H9 (cell line): Measurements from ENCODE around the gene CDH13. TPM values are rescaled to one million over a fixed set of nuclear protein-coding genes. Genes with fewer than 3 reads are reported as not detected.
A peak's percentile ranks its signal among the peaks of the same experiment; 100 is the strongest.

Experiments
- DNase-seq: peaks from one replicate; pipeline ENCODE4 v3.0.0-alpha.2; 2017
- H2AFZ ChIP-seq: one replicate; pipeline ENCODE4 v1.6.1; 2013; ENCODE audit warnings: mild to moderate bottlenecking, low read length, control low read depth, moderate library complexity
- H2AK5ac ChIP-seq: 2 replicates; pipeline ENCODE4 v1.6.1; 2013; ENCODE audit warnings: low read length, control low read depth, mixed read lengths; ENCODE audit not compliant: insufficient read length
- H2BK120ac ChIP-seq: one replicate; pipeline ENCODE4 v1.6.1; 2013; ENCODE audit warnings: low read depth, mild to moderate bottlenecking, low read length, control low read depth, inconsistent platforms; ENCODE audit not compliant: poor library complexity, severe bottlenecking
- H2BK12ac ChIP-seq: 2 replicates; pipeline ENCODE4 v1.6.1; 2013; ENCODE audit warnings: low read length, control low read depth, mixed read lengths, low read depth; ENCODE audit not compliant: insufficient read length
- H2BK15ac ChIP-seq: 2 replicates; pipeline ENCODE4 v1.6.1; 2013; ENCODE audit warnings: low read depth, low read length, control low read depth
- H2BK20ac ChIP-seq: one replicate; pipeline ENCODE4 v1.6.1; 2013; ENCODE audit warnings: low read depth, mild to moderate bottlenecking, low read length, control low read depth, inconsistent platforms; ENCODE audit not compliant: poor library complexity, severe bottlenecking
- H2BK5ac ChIP-seq: 2 replicates; pipeline ENCODE4 v1.6.1; 2013; ENCODE audit warnings: low read length, control low read depth, mixed read lengths; ENCODE audit not compliant: insufficient read length
- H3K14ac ChIP-seq: 2 replicates; pipeline ENCODE4 v1.6.1; 2013; ENCODE audit warnings: low read length, control low read depth; ENCODE audit not compliant: insufficient read depth
- H3K18ac ChIP-seq: 2 replicates; pipeline ENCODE4 v1.6.1; 2013; ENCODE audit warnings: low read depth, mild to moderate bottlenecking, mixed read lengths, low read length, control low read depth; ENCODE audit not compliant: insufficient read length
- H3K23ac ChIP-seq: 2 replicates; pipeline ENCODE4 v1.6.1; 2013; ENCODE audit warnings: low read length, control low read depth, mixed read lengths, low read depth; ENCODE audit not compliant: insufficient read length
- H3K23me2 ChIP-seq: 2 replicates; pipeline ENCODE4 v1.6.1; 2013; ENCODE audit warnings: low read depth, mild to moderate bottlenecking, mixed read lengths, low read length, control low read depth; ENCODE audit not compliant: insufficient read length, poor library complexity, severe bottlenecking
- H3K27ac ChIP-seq: 2 replicates; pipeline ENCODE4 v1.5.1; 2013; ENCODE audit warnings: low read length, control low read depth, mixed read lengths, low read depth; ENCODE audit not compliant: insufficient read length
- H3K27me3 ChIP-seq: 2 replicates; pipeline ENCODE4 v1.6.1; 2013; ENCODE audit warnings: low read length, control low read depth, inconsistent platforms; ENCODE audit not compliant: insufficient read depth
- H3K4ac ChIP-seq: 2 replicates; pipeline ENCODE4 v1.6.1; 2013; ENCODE audit warnings: low read depth, mild to moderate bottlenecking, control low read depth, inconsistent platforms, low read length, moderate library complexity
- H3K4me1 ChIP-seq: 2 replicates; pipeline ENCODE4 v1.6.1; 2013; ENCODE audit warnings: low read length, control low read depth, inconsistent platforms; ENCODE audit not compliant: insufficient read depth
- H3K4me2 ChIP-seq: 2 replicates; pipeline ENCODE4 v1.6.1; 2013; ENCODE audit warnings: low read length, control low read depth, mixed read lengths; ENCODE audit not compliant: insufficient read length, insufficient read depth
- H3K56ac ChIP-seq: 2 replicates; pipeline ENCODE4 v1.6.1; 2013; ENCODE audit warnings: low read depth, mild to moderate bottlenecking, mixed read lengths, low read length, control low read depth; ENCODE audit not compliant: insufficient read length
- H3K79me1 ChIP-seq: 2 replicates; pipeline ENCODE4 v1.6.1; 2013; ENCODE audit warnings: low read depth, mild to moderate bottlenecking, moderate library complexity, low read length, control low read depth, inconsistent platforms; ENCODE audit not compliant: insufficient read depth, poor library complexity, severe bottlenecking
- H3K79me2 ChIP-seq: 2 replicates; pipeline ENCODE4 v1.6.1; 2013; ENCODE audit warnings: low read length, control low read depth, inconsistent platforms; ENCODE audit not compliant: insufficient read depth
- H3K9ac ChIP-seq: 2 replicates; pipeline ENCODE4 v1.6.1; 2013; ENCODE audit warnings: low read length, control low read depth, mixed read lengths; ENCODE audit not compliant: insufficient read length; ENCODE audit errors: extremely low read depth
- H3K9me3 ChIP-seq: one replicate; pipeline ENCODE4 v1.6.1; 2013; ENCODE audit warnings: low read depth, low read length, inconsistent platforms; ENCODE audit not compliant: control insufficient read depth
- H3T11ph ChIP-seq: one replicate; pipeline ENCODE4 v1.6.1; 2013; ENCODE audit warnings: mild to moderate bottlenecking, low read length, control low read depth, inconsistent platforms
- H4K20me1 ChIP-seq: one replicate; pipeline ENCODE4 v1.6.1; 2013; ENCODE audit not compliant: control insufficient read depth, insufficient read length, insufficient read depth
- H4K5ac ChIP-seq: 2 replicates; pipeline ENCODE4 v1.6.1; 2013; ENCODE audit warnings: low read depth, mild to moderate bottlenecking, mixed read lengths, low read length, control low read depth; ENCODE audit not compliant: insufficient read length
- H4K8ac ChIP-seq: replicated peaks from 2 replicates; pipeline ENCODE4 v1.6.1; 2013; ENCODE audit warnings: low read length, control low read depth, mixed read lengths, low read depth; ENCODE audit not compliant: insufficient read length
- H4K91ac ChIP-seq: 2 replicates; pipeline ENCODE4 v1.6.1; 2013; ENCODE audit warnings: low read depth, mild to moderate bottlenecking, moderate library complexity, mixed read lengths, low read length, control low read depth; ENCODE audit not compliant: insufficient read length
- H3K27ac Mint-ChIP-seq, 3 experiments: 2 replicates in 2 of 3; 3 replicates in 1 of 3; pipeline ENCODE4 v1.8.0; 2020 to 2021; ENCODE audit warnings: mixed read lengths in 3 of 3, mild to moderate bottlenecking in 1 of 3, moderate library complexity in 1 of 3
- H3K27me3 Mint-ChIP-seq: 2 replicates; pipeline ENCODE4 v1.8.0; 2021; ENCODE audit warnings: low read depth, mild to moderate bottlenecking, moderate library complexity, mixed read lengths
- H3K36me3 Mint-ChIP-seq, 3 experiments: 2 replicates in 2 of 3; 3 replicates in 1 of 3; pipeline ENCODE4 v1.8.0; 2020 to 2021; ENCODE audit warnings: low read depth in 3 of 3, mixed read lengths in 3 of 3; ENCODE audit not compliant: insufficient read depth in 1 of 3
- H3K4me1 Mint-ChIP-seq, 2 experiments: 2 replicates each; pipeline ENCODE4 v1.8.0; 2020; ENCODE audit warnings: mixed read lengths in 2 of 2
- H3K4me3 Mint-ChIP-seq, 2 experiments: 2 replicates in 1 of 2; 3 replicates in 1 of 2; pipeline ENCODE4 v1.8.0; 2020 to 2021; ENCODE audit warnings: mild to moderate bottlenecking in 2 of 2, mixed read lengths in 2 of 2, moderate library complexity in 1 of 2
- H3K9me3 Mint-ChIP-seq, 2 experiments: 2 replicates in 1 of 2; 3 replicates in 1 of 2; pipeline ENCODE4 v1.8.0; 2020; ENCODE audit warnings: mild to moderate bottlenecking in 2 of 2, mixed read lengths in 2 of 2, moderate library complexity in 1 of 2
- CTCF ChIP-seq: fragments of 200-600 bp; sonication (generic); conservative IDR thresholded peaks from 3 replicates; pipeline ENCODE4 v1.8.0; 2021; ENCODE audit warnings: antibody characterized with exemption, mild to moderate bottlenecking
- WGBS: extraction: QIAGEN DNeasy Blood & Tissue Kit; methylation state at CpG from one replicate; pipeline ENCODE4 v1.1.7; 2013; ENCODE audit warnings: missing lambda C conversion rate, low lambda C conversion rate, mixed read lengths; ENCODE audit not compliant: insufficient read length; ENCODE audit errors: extremely low coverage; 5-methylcytosine and 5-hydroxymethylcytosine counted together
- total RNA-seq: library from RNA; stranded (reverse); gene quantifications from 2 replicates; pipeline ENCODE4 v1.2.1, GENCODE V29; 2021

The CDH13 gene
- total RNA-seq, 1 experiment from 2014 or later, result 1.5 TPM

- H2BK5ac ChIP-seq, result no peak overlapping the region
- Mint-ChIP-seq H3K36me3 (no peaks in the 10 kb centered on the region; a peak in 1 of 7 replicates), H3K27ac (no peak overlapping the region), H3K9me3 (peaks cover 0 to 1% of the 10 kb centered on the region in 2 experiments; a peak in 2 of 5 replicates), H3K4me1 (peaks cover 15 to 19% of the 10 kb centered on the region in 2 experiments), H3K4me3 (no peak overlapping the region), H3K27me3 (no peaks in the 10 kb centered on the region)
- H3K14ac ChIP-seq, result no peak overlapping the region
- H4K91ac ChIP-seq, result no peak overlapping the region
- no peak overlapping the region for H3K9ac ChIP-seq
- no CpG with 5 or more reads among the region's 3 CpGs for WGBS
- H2AK5ac ChIP-seq, result no peak overlapping the region
- no peaks in the 10 kb centered on the region for H3K23me2 ChIP-seq
- no peak overlapping the region for H2AFZ ChIP-seq
- no peak overlapping the region for H2BK120ac ChIP-seq
- no peak overlapping the region for H3K18ac ChIP-seq
- H4K20me1 ChIP-seq, result no peaks in the 10 kb centered on the region
- no peaks in the 10 kb centered on the region for H3K9me3 ChIP-seq
- no peak overlapping the region for H3K27ac ChIP-seq
- no peaks in the 10 kb centered on the region for H3K79me2 ChIP-seq
- H3K27me3 ChIP-seq, result no peaks in the 10 kb centered on the region
- H4K8ac ChIP-seq, result no peak overlapping the region
- H3K23ac ChIP-seq, result no peak overlapping the region
- H2BK20ac ChIP-seq, result no peak overlapping the region
- no peak overlapping the region for H3T11ph ChIP-seq
- no peaks in the 10 kb centered on the region for H3K79me1 ChIP-seq
- TF ChIP-seq CTCF, result peak; percentile 54
- no peak overlapping the region for H3K4me2 ChIP-seq
- DNase-seq, result no peak
- H2BK15ac ChIP-seq, result no peak overlapping the region
- no peak overlapping the region for H3K4ac ChIP-seq
- no peak overlapping the region for H4K5ac ChIP-seq
- no peak overlapping the region for H3K56ac ChIP-seq
- H3K4me1 ChIP-seq, result no peaks in the 10 kb centered on the region
- no peak overlapping the region for H2BK12ac ChIP-seq
These were observed 169.3 kb downstream of the CDH13 start for GRCh38 chr16:82796047-82796446.
